Type B pancreatic cell (in vitro differentiated cells): ENCODE results near the gene NUDCD3. TPM values are rescaled to one million over a fixed set of nuclear protein-coding genes. Genes with fewer than 3 reads are reported as not detected.

ENCODE experiments used
- DNase-seq: peaks from one replicate; pipeline ENCODE4 v3.0.0; 2021; ENCODE audit warnings: mixed read lengths; ENCODE audit not compliant: unreplicated experiment; ENCODE audit errors: extremely low spot score
- H3K27ac Mint-ChIP-seq: 2 replicates; pipeline ENCODE4 v1.8.0; 2021; ENCODE audit warnings: mild to moderate bottlenecking, mixed read lengths
- H3K27me3 Mint-ChIP-seq: 2 replicates; pipeline ENCODE4 v1.8.0; 2021; ENCODE audit warnings: mixed read lengths
- H3K36me3 Mint-ChIP-seq: 2 replicates; pipeline ENCODE4 v1.8.0; 2021; ENCODE audit warnings: mixed read lengths
- H3K4me1 Mint-ChIP-seq: one replicate; pipeline ENCODE4 v1.8.0; 2021; ENCODE audit warnings: mixed read lengths; ENCODE audit not compliant: unreplicated experiment
- H3K4me3 Mint-ChIP-seq: 2 replicates; pipeline ENCODE4 v1.8.0; 2021; ENCODE audit warnings: mild to moderate bottlenecking, mixed read lengths
- H3K9me3 Mint-ChIP-seq: 2 replicates; pipeline ENCODE4 v1.8.0; 2021; ENCODE audit warnings: mixed read lengths
- total RNA-seq: library from RNA; stranded (reverse); gene quantifications from 2 replicates; pipeline ENCODE4 v1.2.1, GENCODE V29; 2021; ENCODE audit warnings: low replicate concordance
- TF ChIP-seq, protein P1 (sequence below): fragments of 200-600 bp; sonication (generic); conservative IDR thresholded peaks from 2 replicates; pipeline ENCODE4 v1.5.0; 2021; ENCODE audit warnings: antibody characterized with exemption, mild to moderate bottlenecking

NUDCD3 gene
- total RNA-seq, 1 donor from 2014 or later: 88.5 TPM

DNA sequence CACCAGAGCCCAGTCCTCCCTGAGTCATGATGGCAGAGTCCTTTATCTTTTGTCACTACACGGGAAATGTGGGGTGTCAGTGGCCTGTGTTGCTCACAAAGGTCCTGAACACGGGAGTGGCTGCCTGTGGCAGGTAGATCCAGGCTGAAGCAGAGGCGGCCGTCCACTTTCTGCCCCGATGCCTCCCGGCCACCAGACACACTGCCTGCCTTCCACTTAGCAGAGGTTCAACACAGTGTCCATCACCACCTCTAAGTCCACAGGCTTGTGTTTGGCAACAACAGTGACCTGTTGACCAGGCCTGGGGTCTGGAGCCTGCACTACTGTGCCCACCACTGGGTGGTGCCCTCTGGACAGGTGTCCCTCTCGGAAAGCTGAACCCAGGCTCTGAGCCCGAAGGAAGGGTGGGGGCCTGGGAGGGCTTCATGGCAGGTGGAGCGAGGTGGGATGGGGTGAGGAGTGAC, 115.2 kb downstream of the NUDCD3 start:
- peak; percentile 67 for DNase-seq
- Mint-ChIP-seq H3K4me3 (no peak overlapping the region), H3K36me3 (no peaks in the 10 kb centered on the region), H3K27ac (no peak overlapping the region), H3K9me3 (no peaks in the 10 kb centered on the region), H3K4me1 (peaks cover 4% of the 10 kb centered on the region), H3K27me3 (peaks cover 24% of the 10 kb centered on the region)
- TF ChIP-seq, protein P1, sequence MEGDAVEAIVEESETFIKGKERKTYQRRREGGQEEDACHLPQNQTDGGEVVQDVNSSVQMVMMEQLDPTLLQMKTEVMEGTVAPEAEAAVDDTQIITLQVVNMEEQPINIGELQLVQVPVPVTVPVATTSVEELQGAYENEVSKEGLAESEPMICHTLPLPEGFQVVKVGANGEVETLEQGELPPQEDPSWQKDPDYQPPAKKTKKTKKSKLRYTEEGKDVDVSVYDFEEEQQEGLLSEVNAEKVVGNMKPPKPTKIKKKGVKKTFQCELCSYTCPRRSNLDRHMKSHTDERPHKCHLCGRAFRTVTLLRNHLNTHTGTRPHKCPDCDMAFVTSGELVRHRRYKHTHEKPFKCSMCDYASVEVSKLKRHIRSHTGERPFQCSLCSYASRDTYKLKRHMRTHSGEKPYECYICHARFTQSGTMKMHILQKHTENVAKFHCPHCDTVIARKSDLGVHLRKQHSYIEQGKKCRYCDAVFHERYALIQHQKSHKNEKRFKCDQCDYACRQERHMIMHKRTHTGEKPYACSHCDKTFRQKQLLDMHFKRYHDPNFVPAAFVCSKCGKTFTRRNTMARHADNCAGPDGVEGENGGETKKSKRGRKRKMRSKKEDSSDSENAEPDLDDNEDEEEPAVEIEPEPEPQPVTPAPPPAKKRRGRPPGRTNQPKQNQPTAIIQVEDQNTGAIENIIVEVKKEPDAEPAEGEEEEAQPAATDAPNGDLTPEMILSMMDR: peak; percentile 50

DNA sequence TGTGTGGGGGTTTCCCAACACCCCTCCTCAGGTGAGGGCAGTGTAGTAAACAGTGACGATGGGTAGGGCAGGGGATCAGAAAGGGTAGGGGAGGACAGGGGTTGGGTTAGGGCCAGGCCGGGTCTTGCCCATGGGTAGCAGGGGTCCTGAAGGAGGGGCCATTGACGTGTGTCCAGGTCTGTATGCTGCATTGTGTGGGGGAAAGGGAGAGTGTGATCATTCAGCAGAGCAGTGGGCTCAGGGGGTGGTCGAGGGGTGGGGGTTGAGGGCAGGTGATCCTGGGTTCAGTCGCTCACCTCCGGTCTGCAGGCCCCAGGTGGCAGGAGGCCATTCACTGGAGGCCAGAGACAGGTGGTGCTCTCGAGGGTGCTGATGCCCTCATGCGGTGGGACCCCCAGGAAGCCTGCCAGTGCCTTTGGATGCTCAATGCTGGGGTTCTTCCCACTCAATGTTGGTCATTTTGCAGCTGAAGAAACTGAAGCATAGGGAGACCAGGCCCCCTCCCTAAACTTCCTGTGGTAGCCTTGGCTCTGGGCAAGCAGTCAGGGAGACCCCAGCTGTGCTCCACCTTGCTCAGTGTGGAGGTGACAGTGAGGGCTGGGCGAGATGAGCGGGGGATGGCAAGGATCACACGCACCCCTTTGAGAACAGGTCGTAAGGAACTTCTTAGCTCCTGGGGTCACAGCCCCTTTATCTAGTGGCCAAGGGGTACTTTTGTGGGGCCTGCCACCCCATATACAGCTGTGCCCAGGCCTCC, 116.3 kb downstream of the NUDCD3 start:
- H3K4me1 Mint-ChIP-seq: peaks cover 4% of the 10 kb centered on the region
- no peak overlapping the region for H3K4me3 Mint-ChIP-seq
- H3K27ac Mint-ChIP-seq: no peak overlapping the region
- H3K9me3 Mint-ChIP-seq: no peaks in the 10 kb centered on the region
- TF ChIP-seq, protein P1: no peak
- H3K27me3 Mint-ChIP-seq: peaks cover 34% of the 10 kb centered on the region
- no peak for DNase-seq
- no peaks in the 10 kb centered on the region for H3K36me3 Mint-ChIP-seq

DNA sequence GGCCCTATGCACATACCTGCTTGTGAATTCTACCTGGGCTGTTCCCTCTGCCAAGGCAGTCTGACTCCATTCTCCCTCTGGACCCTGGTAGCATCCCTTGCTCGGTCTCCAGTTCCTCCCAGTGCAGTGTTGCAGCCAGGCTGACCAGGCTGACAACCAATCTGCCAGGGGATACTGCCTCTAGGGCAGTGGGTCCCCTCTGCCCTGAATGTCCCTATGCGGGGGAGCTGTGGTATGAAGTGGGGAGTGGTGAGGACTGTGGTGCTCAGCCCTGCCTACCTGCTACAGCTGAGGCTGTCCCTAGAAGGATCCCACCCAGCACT, 117.1 kb downstream of the NUDCD3 start:
- Mint-ChIP-seq H3K27me3 (peaks cover 39% of the 10 kb centered on the region), H3K9me3 (no peaks in the 10 kb centered on the region), H3K4me3 (no peak overlapping the region), H3K4me1 (no peaks in the 10 kb centered on the region), H3K36me3 (no peaks in the 10 kb centered on the region), H3K27ac (no peak overlapping the region)
- DNase-seq: no peak
- TF ChIP-seq, protein P1: no peak

DNA sequence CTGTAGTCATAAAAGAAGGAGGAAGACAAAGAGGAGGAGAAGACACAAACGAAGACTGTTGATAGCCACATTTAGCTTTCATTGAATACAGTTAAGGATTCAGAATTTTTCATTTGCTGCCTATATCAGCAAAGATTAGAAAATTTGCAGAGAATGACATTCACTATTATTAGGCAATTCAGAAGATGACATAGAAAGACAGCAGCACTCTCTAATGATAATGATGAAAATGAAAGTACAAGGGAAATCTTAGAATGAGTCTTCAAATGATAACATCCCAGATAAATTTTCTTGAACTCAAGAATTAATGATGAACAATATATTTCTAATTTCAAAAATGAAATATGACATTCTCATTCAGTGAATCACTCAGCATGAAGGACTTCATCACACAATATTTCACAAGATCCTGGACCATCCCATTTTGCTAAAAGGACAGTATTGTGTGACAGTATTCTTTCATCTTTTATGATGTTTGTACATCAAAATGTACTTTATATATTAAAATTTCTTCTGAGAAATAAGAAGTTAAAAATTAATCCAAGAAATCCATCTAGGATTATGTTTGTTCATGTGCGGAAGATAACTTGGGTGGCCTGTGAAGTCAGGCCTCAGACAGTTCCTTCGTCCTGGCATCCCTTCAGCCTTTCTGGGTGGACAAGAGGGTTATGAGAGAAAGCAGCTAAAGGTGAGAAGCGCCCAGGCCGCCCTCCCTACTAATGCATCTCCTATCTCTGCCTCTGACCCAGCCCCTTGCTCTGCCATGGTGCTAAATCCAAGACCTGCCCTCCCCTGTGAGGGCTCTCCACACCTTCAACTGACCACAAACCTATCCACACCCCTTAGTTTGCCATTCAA, 117.7 kb downstream of the NUDCD3 start:
- H3K36me3 Mint-ChIP-seq: no peaks in the 10 kb centered on the region
- H3K4me3 Mint-ChIP-seq: no peak overlapping the region
- H3K4me1 Mint-ChIP-seq: no peaks in the 10 kb centered on the region
- no peaks in the 10 kb centered on the region for H3K9me3 Mint-ChIP-seq
- H3K27me3 Mint-ChIP-seq: peaks cover 39% of the 10 kb centered on the region
- DNase-seq: no peak
- TF ChIP-seq, protein P1: no peak
- no peak overlapping the region for H3K27ac Mint-ChIP-seq

DNA sequence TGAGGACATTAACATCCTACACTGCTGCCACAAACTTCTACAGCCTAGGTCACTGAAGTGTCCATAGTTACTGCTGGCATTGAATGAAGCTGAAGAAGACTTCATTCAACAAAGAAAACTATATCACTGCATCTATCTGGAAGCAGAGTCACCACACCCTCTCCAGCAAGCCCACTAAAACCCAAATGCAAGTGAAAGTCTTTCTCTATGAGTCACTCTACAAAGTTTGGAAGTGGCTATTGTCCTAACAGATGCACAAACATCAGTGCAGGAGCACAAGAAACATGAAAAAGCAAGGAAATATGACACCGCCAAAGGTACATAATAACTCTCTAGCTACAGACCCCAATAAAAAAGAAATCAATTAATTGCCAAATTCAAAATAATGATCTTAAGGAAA, 121.6 kb downstream of the NUDCD3 start:
- Mint-ChIP-seq H3K4me1 (no peaks in the 10 kb centered on the region), H3K27ac (no peak overlapping the region), H3K4me3 (no peak overlapping the region), H3K27me3 (peaks cover 40% of the 10 kb centered on the region), H3K36me3 (no peaks in the 10 kb centered on the region), H3K9me3 (no peaks in the 10 kb centered on the region)
- TF ChIP-seq, protein P1: no peak
- no peak for DNase-seq
